ENCODE measurements around the gene LRRC31.

Gene LRRC31

GRCh38 chr3:169864270-169864669 lies 5.5 kb downstream of the LRRC31 start:
- FAIRE-seq: peak; percentile 84
- no peak for DNase-seq (ENCODE audit: insufficient read length, low spot score)

- FAIRE-seq (peak; percentile 98), DNase-seq (ENCODE audit: insufficient read length, low spot score) (peak; percentile 24)
These were observed 6.3 kb downstream of the LRRC31 start for GRCh38 chr3:169863458-169863899.

- DNase-seq (ENCODE audit: insufficient read length, low spot score) (no peak), FAIRE-seq (no peak)
These were observed 7.9 kb downstream of the LRRC31 start for GRCh38 chr3:169861871-169862270.

- DNase-seq (ENCODE audit: insufficient read length, low spot score) (no peak), FAIRE-seq (no peak)
These were observed 11.9 kb downstream of the LRRC31 start for GRCh38 chr3:169857811-169858210.

- no peak for FAIRE-seq
- DNase-seq (ENCODE audit: insufficient read length, low spot score): no peak
These were observed 14.2 kb downstream of the LRRC31 start for GRCh38 chr3:169855514-169855913.

- FAIRE-seq: no peak
- no peak for DNase-seq (ENCODE audit: insufficient read length, low spot score)
These were observed 19.1 kb downstream of the LRRC31 start for GRCh38 chr3:169850618-169851017.

GRCh38 chr3:169848741-169849140 lies 21.0 kb downstream of the LRRC31 start:
- no peak for DNase-seq (ENCODE audit: insufficient read length, low spot score)
- FAIRE-seq: no peak

GRCh38 chr3:169847896-169848295 lies 21.8 kb downstream of the LRRC31 start:
- FAIRE-seq: no peak
- DNase-seq (ENCODE audit: insufficient read length, low spot score): no peak

- peak; percentile 39 for FAIRE-seq
These were observed 23.1 kb downstream of the LRRC31 start for GRCh38 chr3:169846458-169847193.

GRCh38 chr3:169842960-169843359 lies 26.8 kb downstream of the LRRC31 start:
- DNase-seq (ENCODE audit: insufficient read length, low spot score) (no peak), FAIRE-seq (no peak)

More at GRCh38 chr3:169846458-169847193, 23.1 kb downstream of the LRRC31 start:
- DNase-seq (ENCODE audit: insufficient read length, low spot score): no peak

- FAIRE-seq (peak; percentile 83), DNase-seq (ENCODE audit: insufficient read length, low spot score) (no peak)
These were observed 28.6 kb downstream of the LRRC31 start for GRCh38 chr3:169841171-169841570.

GRCh38 chr3:169838511-169839030 lies 31.2 kb downstream of the LRRC31 start:
- DNase-seq (ENCODE audit: insufficient read length, low spot score) (no peak), FAIRE-seq (no peak)

- no peak for FAIRE-seq
- DNase-seq (ENCODE audit: insufficient read length, low spot score): no peak
These were observed 32.8 kb downstream of the LRRC31 start for GRCh38 chr3:169836942-169837275.

- DNase-seq (ENCODE audit: insufficient read length, low spot score) (no peak), FAIRE-seq (peak; percentile 61)
These were observed 33.4 kb downstream of the LRRC31 start for GRCh38 chr3:169836078-169836941.

GRCh38 chr3:169835533-169835932 lies 34.2 kb downstream of the LRRC31 start:
- FAIRE-seq (peak; percentile 72), DNase-seq (ENCODE audit: insufficient read length, low spot score) (no peak)

GRCh38 chr3:169827712-169828111 lies 42.0 kb downstream of the LRRC31 start:
- FAIRE-seq (no peak), DNase-seq (ENCODE audit: insufficient read length, low spot score) (no peak)

- no peak for FAIRE-seq
- DNase-seq (ENCODE audit: insufficient read length, low spot score): no peak
These were observed 44.4 kb downstream of the LRRC31 start for GRCh38 chr3:169825316-169825715.

GRCh38 chr3:169822983-169823382 lies 46.8 kb downstream of the LRRC31 start:
- DNase-seq (ENCODE audit: insufficient read length, low spot score) (no peak), FAIRE-seq (no peak)

GRCh38 chr3:169822540-169822939 lies 47.2 kb downstream of the LRRC31 start:
- FAIRE-seq: no peak
- no peak for DNase-seq (ENCODE audit: insufficient read length, low spot score)

- DNase-seq (ENCODE audit: insufficient read length, low spot score) (no peak), FAIRE-seq (no peak)
These were observed 47.6 kb downstream of the LRRC31 start for GRCh38 chr3:169822091-169822490.

- FAIRE-seq (no peak), DNase-seq (ENCODE audit: insufficient read length, low spot score) (no peak)
These were observed 51.4 kb downstream of the LRRC31 start for GRCh38 chr3:169818316-169818715.

Data from GM19239 (cell line).